Activated B cell treated with CpG ODN at 0.5 μM for 24 hours (primary cell): ENCODE measurements around the gene ZC3H8. TPM values are rescaled to one million over a fixed set of nuclear protein-coding genes. Genes with fewer than 3 reads are reported as not detected.

ENCODE experiments used
- ATAC-seq: fragments of 200-7000 bp; cut with Tn5 transposase; one replicate; pipeline ENCODE4 v1.10.0; 2021; ENCODE audit warnings: low read depth, mild to moderate bottlenecking, moderate library complexity
- CTCF ChIA-PET: fragments of 350-600 bp; sonication (Branson Sonifier 250); formaldehyde crosslinking; loops from one replicate; lab custom pipeline; 2021; ENCODE audit warnings: antibody characterized with exemption; lab: Charles Lee
- POLR2A ChIA-PET: fragments of 350-600 bp; sonication (Branson Sonifier 250); formaldehyde crosslinking; loops from one replicate; lab custom pipeline; 2021; ENCODE audit warnings: antibody characterized with exemption; lab: Charles Lee
- DNase-seq: peaks from one replicate; pipeline ENCODE4 v3.0.0; 2022
- H3K27ac Mint-ChIP-seq: one replicate; pipeline ENCODE4 v1.8.0; 2020; ENCODE audit warnings: mixed read lengths
- H3K27me3 Mint-ChIP-seq: one replicate; pipeline ENCODE4 v1.8.0; 2021; ENCODE audit warnings: mixed read lengths
- H3K36me3 Mint-ChIP-seq: one replicate; pipeline ENCODE4 v1.8.0; 2021; ENCODE audit warnings: low read depth, mixed read lengths
- H3K4me1 Mint-ChIP-seq: one replicate; pipeline ENCODE4 v1.8.0; 2021; ENCODE audit warnings: mixed read lengths
- H3K4me3 Mint-ChIP-seq: one replicate; pipeline ENCODE4 v1.8.0; 2020; ENCODE audit warnings: mild to moderate bottlenecking, mixed read lengths
- H3K9me3 Mint-ChIP-seq: one replicate; pipeline ENCODE4 v1.8.0; 2020; ENCODE audit warnings: mixed read lengths
- CTCF ChIP-seq: fragments of 200-600 bp; IDR thresholded peaks from one replicate; pipeline ENCODE4 v1.8.0; 2022; ENCODE audit warnings: antibody characterized with exemption, mild to moderate bottlenecking
- intact Hi-C: fragments of 100-400 bp; cut with micrococcal nuclease; formaldehyde crosslinking; loops from one replicate; pipeline ENCODE4 v1.15.1; 2024
- total RNA-seq: library from RNA; stranded (reverse); gene quantifications from 2 replicates; pipeline ENCODE4 v1.2.3, GENCODE V29; 2022

The ZC3H8 gene
- total RNA-seq, 1 donor from 2014 or later = 25.7 TPM

DNA sequence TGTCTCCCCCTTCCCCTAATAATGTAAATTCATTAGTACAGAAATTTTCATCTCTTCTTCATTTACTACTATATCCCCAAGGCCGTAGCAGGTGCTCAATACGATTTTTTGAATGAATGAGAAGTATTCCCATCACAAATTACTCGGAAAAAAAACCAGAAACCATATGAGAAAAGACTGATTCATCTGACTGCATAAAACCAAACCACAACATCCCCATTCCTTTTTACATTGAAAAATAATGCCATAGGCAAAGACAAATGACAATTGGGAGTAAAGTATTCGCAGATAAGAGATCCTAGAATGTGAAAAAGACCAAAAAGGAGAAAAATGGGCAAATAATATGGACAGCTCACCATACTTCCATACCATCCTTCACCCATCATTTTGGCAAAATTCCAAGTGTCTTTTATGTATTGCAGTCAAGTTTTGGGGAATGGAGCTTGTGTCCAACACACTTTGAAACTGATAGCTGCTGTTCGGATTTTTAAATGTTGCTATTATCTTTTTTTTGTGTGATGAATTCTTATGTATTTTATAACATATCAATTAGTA lies 1.5 kb downstream of the ZC3H8 start:
- DNase-seq = no peak
- H3K4me1 Mint-ChIP-seq = peaks cover 5% of the 10 kb centered on the region
- ChIA-PET POLR2A (interaction anchor here (0.6 to 2.6 kb wide), 5 partner anchors 20 to 369 kb away, joined by 3 to 37 read pairs (median 6); partner anchors contain the start of genes ANAPC1 and TMEM87B), CTCF (interaction anchor here (0.8 kb wide), 1 partner anchor 228 kb away, joined by 3 read pairs; no protein-coding TSS in a partner anchor)
- no peaks in the 10 kb centered on the region for H3K9me3 Mint-ChIP-seq
- no peaks in the 10 kb centered on the region for H3K27me3 Mint-ChIP-seq
- no peak for TF ChIP-seq CTCF
- peak overlapping the region; percentile 90 for H3K4me3 Mint-ChIP-seq
- peak overlapping the region; percentile 95 for H3K27ac Mint-ChIP-seq
- H3K36me3 Mint-ChIP-seq = peaks cover 11% of the 10 kb centered on the region
- ATAC-seq = no peak
- intact Hi-C loops = no loop called here

DNA sequence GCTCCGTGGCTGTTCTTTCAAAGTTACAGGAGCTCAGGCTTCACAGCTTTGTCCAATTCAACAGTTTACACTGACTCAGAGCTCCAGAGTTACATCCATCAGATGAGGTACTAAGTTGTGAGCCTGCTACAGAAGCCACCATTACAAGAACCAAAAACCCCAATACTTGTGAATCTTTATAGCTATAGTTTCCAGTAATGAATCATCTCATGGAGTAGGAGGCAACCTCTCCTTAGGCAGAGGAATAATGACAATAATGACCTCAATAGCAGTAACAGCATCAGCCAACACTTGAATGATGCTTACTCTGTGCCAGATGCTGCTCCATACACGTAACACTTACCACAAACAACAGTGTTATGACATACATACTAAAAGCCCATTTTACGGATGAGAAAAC lies 3.6 kb downstream of the ZC3H8 start:
- Mint-ChIP-seq H3K4me1 (peaks cover 5% of the 10 kb centered on the region), H3K9me3 (no peaks in the 10 kb centered on the region), H3K27me3 (no peaks in the 10 kb centered on the region), H3K4me3 (no peak overlapping the region), H3K27ac (no peak overlapping the region), H3K36me3 (peaks cover 27% of the 10 kb centered on the region)
- TF ChIP-seq CTCF = no peak
- DNase-seq (no peak), ATAC-seq (no peak)
- POLR2A ChIA-PET = interaction anchor here (1.0 to 1.2 kb wide), 2 partner anchors 24 to 232 kb away, joined by 3 to 5 read pairs; no protein-coding TSS in a partner anchor
- intact Hi-C loops = no loop called here
- CTCF ChIA-PET = interaction anchor here (0.7 kb wide), 2 partner anchors 9 to 130 kb away, joined by 3 read pairs; no protein-coding TSS in a partner anchor

DNA sequence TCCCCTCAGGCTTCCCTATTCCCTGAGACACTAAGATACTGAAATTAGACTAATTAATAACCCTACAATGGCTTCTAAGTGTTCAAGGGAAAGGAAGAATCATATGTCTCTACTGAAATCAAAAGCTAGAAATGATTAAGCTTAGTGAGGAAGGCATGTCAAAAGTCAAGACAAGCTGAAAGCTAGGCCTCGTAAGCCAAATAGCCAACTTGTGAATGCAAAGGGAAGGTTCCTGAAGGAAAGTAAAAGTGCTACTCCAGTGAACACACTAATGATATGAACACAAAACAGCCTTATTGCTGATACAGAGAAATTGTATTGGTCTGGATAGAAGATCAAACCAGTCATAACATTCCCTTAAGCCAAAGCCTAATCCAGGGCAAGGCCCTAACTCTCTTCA lies 10.0 kb downstream of the ZC3H8 start:
- Mint-ChIP-seq H3K36me3 (peaks cover 65% of the 10 kb centered on the region), H3K27me3 (no peaks in the 10 kb centered on the region), H3K9me3 (no peaks in the 10 kb centered on the region), H3K4me1 (no peaks in the 10 kb centered on the region), H3K27ac (no peak overlapping the region), H3K4me3 (no peak overlapping the region)
- intact Hi-C loops = no loop called here
- CTCF ChIA-PET = no interaction called here
- no peak for TF ChIP-seq CTCF
- POLR2A ChIA-PET = no interaction called here
- ATAC-seq (no peak), DNase-seq (no peak)

GRCh38 chr2:112243233-112243632 lies 11.6 kb downstream of the ZC3H8 start:
- no peak overlapping the region for H3K4me3 Mint-ChIP-seq
- H3K27ac Mint-ChIP-seq = no peak overlapping the region
- H3K9me3 Mint-ChIP-seq = no peaks in the 10 kb centered on the region
- intact Hi-C loops = no loop called here
- no peak for DNase-seq
- CTCF ChIA-PET = interaction anchor here (0.8 kb wide), 1 partner anchor 16 kb away, joined by 3 read pairs; no protein-coding TSS in a partner anchor
- H3K36me3 Mint-ChIP-seq = peaks cover 57% of the 10 kb centered on the region
- TF ChIP-seq CTCF = no peak
- H3K4me1 Mint-ChIP-seq = no peaks in the 10 kb centered on the region
- no peak for ATAC-seq
- no peaks in the 10 kb centered on the region for H3K27me3 Mint-ChIP-seq
- POLR2A ChIA-PET = no interaction called here

GRCh38 chr2:112242384-112242783 lies 12.5 kb downstream of the ZC3H8 start:
- TF ChIP-seq CTCF = no peak
- H3K27ac Mint-ChIP-seq = no peak overlapping the region
- ATAC-seq = no peak

More at GRCh38 chr2:112242384-112242783, 12.5 kb downstream of the ZC3H8 start:
- no peaks in the 10 kb centered on the region for H3K9me3 Mint-ChIP-seq
- no peak overlapping the region for H3K4me3 Mint-ChIP-seq
- ChIA-PET POLR2A (interaction anchor here (1.4 kb wide), 1 partner anchor 13 kb away, joined by 3 read pairs; the partner anchor contains the start of gene ZC3H8), CTCF (interaction anchor here (0.8 kb wide), 1 partner anchor 17 kb away, joined by 3 read pairs; no protein-coding TSS in a partner anchor)
- H3K4me1 Mint-ChIP-seq = no peaks in the 10 kb centered on the region
- no peak for DNase-seq
- H3K27me3 Mint-ChIP-seq = no peaks in the 10 kb centered on the region
- intact Hi-C loops = no loop called here
- peaks cover 55% of the 10 kb centered on the region for H3K36me3 Mint-ChIP-seq
